Stimulated activated CD8-positive, alpha-beta memory T cell treated with anti-CD3 and anti-CD28 coated beads, Interleukin-15, amount 100 ng/mL, for 4 hours (primary cell): Measurements from ENCODE around the gene WEE1.
"Not testable (repeated sequence)": the region's sequence is repeated elsewhere in the genome, so short reads cannot be mapped to it uniquely, and the experiment has no call there.

Experiments
- DNase-seq, 2 donors: peaks; one replicate each; pipeline ENCODE4 v3.0.0-alpha.2; 2020; ENCODE audit warnings: low read depth in 2 of 2

WEE1 gene

GRCh38 chr11:9622353-9622752 lies 48.9 kb downstream of the WEE1 start:
- DNase-seq = not testable (repeated sequence)

DNA sequence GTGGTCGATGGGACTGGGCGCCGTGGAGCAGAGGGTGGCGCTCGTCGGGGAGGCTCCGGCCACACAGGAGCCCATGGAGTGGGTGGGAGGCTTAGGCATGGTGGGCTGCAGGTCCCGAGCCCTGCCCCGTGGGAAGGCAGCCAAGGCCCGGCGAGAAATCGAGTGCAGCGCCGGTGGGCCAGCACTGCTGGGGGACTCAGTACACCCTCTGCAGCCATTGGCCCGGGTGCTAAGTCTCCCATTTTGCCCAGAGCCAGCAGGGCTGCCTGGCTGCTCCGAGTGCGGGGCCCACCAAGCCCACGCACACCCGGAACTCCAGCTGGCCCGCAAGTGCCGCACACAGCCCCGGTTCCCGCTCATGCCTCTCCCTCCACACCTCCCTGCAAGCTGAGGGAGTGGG lies 49.6 kb downstream of the WEE1 start:
- DNase-seq = not testable (repeated sequence)

DNA sequence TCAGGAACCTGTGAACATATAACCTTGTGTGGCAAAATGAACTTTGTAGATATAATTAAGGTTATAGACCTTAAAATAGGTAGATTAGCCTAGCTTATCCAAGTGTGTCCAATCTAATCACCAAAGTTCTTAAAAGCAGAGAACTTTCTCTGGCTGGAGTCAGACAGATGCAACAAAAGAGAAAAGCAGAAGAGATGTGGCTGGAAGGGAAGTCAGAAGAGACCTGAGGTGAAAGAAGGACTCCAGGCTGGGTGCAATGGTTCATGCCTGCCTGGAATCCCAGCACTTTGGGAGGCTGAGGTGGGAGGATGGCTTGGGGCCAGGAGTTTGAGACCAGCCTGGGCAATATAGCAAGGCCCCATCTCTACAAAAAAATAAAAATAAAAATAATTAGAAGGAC lies 51.0 kb downstream of the WEE1 start:
- no peak for DNase-seq

GRCh38 chr11:9625162-9625561 lies 51.7 kb downstream of the WEE1 start:
- no peak for DNase-seq

- no peak for DNase-seq
These were observed 52.3 kb downstream of the WEE1 start for GRCh38 chr11:9625728-9626127.

DNA sequence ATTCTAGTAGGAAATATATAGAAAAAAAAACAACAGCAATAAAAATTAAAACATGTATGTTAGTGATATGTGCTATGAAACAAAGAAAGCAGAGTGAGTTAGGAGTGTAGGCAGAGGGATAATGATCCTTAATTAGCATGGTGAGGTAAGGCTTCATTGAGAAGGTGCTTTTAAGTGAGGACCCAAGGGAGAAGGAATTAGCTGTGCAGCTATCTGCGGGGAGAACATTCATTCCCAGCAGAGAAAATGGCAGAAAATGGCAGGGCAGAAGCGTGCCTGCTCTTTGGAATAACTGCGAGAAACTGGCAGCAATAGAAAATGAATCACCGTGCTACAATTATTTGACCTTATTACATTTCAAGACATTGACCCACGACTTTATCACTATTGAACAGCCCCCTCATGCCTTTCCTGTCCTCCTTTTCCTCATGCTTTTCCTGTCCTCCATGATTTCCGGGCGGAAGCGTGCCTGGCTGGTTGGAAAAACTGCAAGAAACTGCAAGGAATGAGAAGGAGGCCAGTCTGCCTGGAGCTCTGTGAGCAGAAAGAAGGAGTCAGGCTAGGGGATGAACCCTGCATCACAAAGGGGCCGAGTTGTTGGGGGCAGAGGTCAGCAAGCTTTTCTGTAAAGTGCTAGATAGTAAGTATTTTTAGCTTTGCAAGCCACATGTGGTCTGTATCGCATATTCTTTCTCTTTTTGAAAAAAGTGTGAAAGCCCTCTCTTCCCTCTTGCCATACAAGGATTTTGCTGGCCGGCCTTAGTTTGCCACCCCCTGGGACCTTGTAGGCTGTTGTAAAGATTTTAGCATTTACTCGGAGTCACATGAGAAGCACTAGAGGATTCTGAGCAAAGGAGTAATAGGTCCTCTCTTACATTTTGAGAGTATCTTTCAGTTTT lies 53.3 kb downstream of the WEE1 start:
- DNase-seq = no peak

- DNase-seq = no peak
These were observed 55.6 kb downstream of the WEE1 start for GRCh38 chr11:9629064-9629463.

- no peak for DNase-seq
These were observed 60.2 kb downstream of the WEE1 start for GRCh38 chr11:9633679-9634078.

DNA sequence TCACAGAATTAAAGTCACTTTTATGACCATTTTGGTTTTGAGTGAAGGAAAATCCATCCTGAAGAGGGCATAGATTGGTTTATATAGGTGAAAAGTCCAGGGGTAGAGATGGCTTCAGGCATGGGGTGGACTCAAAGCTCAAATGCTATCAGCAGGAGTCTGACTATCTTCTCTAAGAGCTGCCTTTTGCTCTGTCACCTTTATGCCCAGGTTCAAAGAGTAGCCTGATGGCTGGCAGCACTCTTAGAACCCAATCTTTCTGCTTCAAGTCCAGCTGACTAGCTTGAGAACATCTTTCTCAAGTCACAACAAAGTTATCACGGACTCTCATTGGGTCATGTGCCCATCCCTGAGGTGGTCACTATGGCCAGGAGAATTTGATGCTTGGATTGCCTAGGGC lies 63.2 kb downstream of the WEE1 start:
- DNase-seq = no peak

- DNase-seq = no peak
These were observed 65.6 kb downstream of the WEE1 start for GRCh38 chr11:9639099-9639498.
